ENCODE data around the gene KIFC1.
"Not testable (repeated sequence)": the region's sequence is repeated elsewhere in the genome, so short reads cannot be mapped to it uniquely, and the experiment has no call there.

KIFC1 gene

DNA sequence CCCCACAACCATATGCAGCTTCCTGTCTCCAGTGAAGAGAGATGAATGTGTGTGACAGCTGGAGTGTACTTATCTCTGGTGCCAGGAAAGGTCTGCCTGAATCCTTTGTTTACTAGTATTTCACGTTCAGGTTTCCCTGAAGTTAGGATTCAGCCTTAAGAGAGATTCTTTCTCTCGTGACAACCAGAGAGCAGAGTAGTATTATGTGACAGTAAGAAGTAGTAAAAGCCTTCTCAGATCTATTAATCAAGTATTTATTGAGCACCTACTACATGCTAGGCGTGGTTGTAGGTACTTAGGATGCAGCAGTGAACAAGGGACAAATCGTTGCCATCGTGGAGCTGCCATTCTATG lies 949 bp downstream of the KIFC1 start:
- H3K4me3 Mint-ChIP-seq: peak overlapping the region; percentile 81
- no peaks in the 10 kb centered on the region for H3K9me3 Mint-ChIP-seq
- H3K27me3 Mint-ChIP-seq: no peaks in the 10 kb centered on the region
- peaks cover 18% of the 10 kb centered on the region for H3K4me1 Mint-ChIP-seq
- no peaks in the 10 kb centered on the region for H3K36me3 Mint-ChIP-seq
- no peak overlapping the region for H3K27ac Mint-ChIP-seq

DNA sequence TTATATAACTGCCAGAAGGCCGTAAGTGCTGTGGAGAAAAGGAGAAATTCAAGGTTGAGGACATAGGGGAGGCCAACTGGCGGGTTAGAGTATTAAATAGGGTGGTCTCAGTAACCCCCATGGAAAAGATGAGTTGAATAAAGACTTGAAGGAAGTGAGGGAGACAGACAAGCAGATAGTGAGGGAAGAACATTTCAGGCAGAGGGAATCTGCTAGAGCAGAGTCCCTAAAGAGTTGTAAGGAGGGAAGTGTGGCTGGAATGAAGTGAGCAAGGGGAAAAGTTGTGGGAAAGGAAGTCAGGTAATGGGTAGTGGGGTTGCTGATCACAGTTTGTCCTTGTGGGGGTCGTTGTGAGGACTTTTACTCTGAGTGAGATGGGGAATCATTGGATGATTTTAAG lies 1.4 kb downstream of the KIFC1 start:
- H3K4me3 Mint-ChIP-seq: no peak overlapping the region
- no peak overlapping the region for H3K27ac Mint-ChIP-seq
- no peaks in the 10 kb centered on the region for H3K9me3 Mint-ChIP-seq
- H3K36me3 Mint-ChIP-seq: no peaks in the 10 kb centered on the region
- peaks cover 18% of the 10 kb centered on the region for H3K4me1 Mint-ChIP-seq
- no peaks in the 10 kb centered on the region for H3K27me3 Mint-ChIP-seq

DNA sequence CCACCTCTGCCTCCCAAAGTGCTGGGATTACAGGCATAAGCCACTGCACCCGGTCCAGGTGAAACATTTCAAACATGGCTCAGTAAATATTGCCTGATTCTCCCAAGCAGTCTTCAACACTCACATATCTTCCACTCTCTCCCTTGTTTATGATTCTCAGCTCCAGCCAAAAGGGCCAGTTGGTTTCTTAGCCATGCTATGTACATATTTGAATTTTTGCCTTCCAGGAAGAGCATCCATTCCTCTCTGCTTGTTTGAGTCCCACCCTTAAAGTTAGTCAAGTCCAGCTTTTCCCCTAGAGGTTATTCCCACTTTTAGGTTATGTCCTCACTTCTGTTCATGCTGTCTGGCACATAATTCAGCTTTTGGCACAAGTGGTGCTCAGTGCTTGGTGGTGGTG lies 5.9 kb downstream of the KIFC1 start:
- no peak overlapping the region for H3K27ac Mint-ChIP-seq
- H3K27me3 Mint-ChIP-seq: no peaks in the 10 kb centered on the region

DNA sequence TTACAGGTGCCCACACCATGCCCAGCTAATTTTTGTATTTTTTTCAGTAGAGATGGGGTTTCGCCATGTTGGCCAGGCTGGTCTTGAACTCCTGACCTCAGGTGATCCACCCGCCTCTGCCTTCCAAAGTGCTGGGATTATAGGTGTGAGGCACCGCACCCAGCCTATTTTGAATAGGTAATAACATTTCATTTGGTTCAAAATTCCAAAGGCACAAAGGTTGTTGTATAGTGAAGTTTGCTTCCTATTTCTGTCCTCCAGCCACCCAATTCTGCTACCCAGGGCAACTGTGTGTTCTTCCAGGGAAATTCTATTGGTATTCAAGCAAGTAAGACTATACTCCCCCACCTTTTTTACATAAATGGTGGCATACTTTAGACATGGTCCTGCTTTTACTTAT lies 7.0 kb downstream of the KIFC1 start:
- not testable (repeated sequence) for H3K36me3 Mint-ChIP-seq, H3K9me3 Mint-ChIP-seq, H3K27ac Mint-ChIP-seq, H3K4me3 Mint-ChIP-seq, H3K27me3 Mint-ChIP-seq, H3K4me1 Mint-ChIP-seq

More for the DNA sequence above, 5.9 kb downstream of the KIFC1 start:
- Mint-ChIP-seq H3K36me3 (no peaks in the 10 kb centered on the region), H3K4me3 (no peak overlapping the region), H3K4me1 (peaks cover 3% of the 10 kb centered on the region), H3K9me3 (no peaks in the 10 kb centered on the region)

DNA sequence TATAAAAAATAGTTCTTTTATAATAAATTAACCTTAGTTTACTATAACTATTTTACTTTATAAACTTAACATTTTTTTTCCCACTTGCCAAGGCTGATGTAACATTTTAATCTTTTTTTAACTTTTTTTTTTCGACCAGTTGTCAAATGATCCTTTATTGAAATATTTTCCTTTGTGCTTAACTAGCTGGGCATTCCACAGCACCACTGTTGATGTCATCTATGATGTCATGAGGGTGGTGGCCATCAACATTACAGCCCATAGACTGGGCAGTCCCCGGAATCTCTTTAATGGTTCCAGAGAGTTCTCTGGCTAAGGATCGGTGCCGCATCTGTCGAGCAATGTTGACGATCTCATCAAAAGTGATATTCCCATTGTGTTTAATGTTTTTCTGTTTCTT lies 8.3 kb downstream of the KIFC1 start:
- H3K27ac Mint-ChIP-seq, H3K4me1 Mint-ChIP-seq, H3K27me3 Mint-ChIP-seq, H3K9me3 Mint-ChIP-seq, H3K36me3 Mint-ChIP-seq, H3K4me3 Mint-ChIP-seq: not testable (repeated sequence)

DNA sequence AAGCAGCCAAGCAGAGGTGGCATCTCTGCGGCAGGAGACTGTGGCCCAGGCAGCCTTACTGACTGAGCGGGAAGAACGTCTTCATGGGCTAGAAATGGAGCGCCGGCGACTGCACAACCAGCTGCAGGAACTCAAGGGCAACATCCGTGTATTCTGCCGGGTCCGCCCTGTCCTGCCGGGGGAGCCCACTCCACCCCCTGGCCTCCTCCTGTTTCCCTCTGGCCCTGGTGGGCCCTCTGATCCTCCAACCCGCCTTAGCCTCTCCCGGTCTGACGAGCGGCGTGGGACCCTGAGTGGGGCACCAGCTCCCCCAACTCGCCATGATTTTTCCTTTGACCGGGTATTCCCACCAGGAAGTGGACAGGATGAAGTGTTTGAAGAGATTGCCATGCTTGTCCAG lies 13.3 kb downstream of the KIFC1 start:
- Mint-ChIP-seq H3K4me3 (no peak overlapping the region), H3K27me3 (no peaks in the 10 kb centered on the region), H3K9me3 (no peaks in the 10 kb centered on the region), H3K4me1 (peaks cover 9% of the 10 kb centered on the region), H3K27ac (no peak overlapping the region), H3K36me3 (no peaks in the 10 kb centered on the region)

DNA sequence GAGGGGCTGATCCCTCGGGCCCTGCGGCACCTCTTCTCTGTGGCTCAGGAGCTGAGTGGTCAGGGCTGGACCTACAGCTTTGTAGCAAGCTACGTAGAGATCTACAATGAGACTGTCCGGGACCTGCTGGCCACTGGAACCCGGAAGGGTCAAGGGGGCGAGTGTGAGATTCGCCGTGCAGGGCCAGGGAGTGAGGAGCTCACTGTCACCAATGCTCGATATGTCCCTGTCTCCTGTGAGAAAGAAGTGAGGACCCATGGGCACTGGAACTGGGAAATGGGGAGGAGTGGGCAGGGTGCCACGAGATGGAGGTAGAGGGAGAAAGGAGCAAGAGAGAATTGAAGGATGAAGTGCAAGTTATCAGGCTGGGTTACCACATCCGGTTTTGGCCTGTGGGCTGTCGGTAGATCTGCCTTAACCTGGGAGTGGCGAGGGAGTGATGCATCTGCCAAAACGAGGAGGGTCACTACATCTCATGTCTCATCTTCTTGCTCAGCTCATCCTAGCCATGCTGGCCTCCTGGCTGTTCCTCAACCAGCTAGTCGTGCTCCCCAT lies 13.8 kb downstream of the KIFC1 start:
- Mint-ChIP-seq H3K9me3 (no peaks in the 10 kb centered on the region), H3K27me3 (no peaks in the 10 kb centered on the region), H3K36me3 (no peaks in the 10 kb centered on the region), H3K4me1 (peaks cover 11% of the 10 kb centered on the region), H3K4me3 (no peak overlapping the region), H3K27ac (peak overlapping the region; percentile 68)

DNA sequence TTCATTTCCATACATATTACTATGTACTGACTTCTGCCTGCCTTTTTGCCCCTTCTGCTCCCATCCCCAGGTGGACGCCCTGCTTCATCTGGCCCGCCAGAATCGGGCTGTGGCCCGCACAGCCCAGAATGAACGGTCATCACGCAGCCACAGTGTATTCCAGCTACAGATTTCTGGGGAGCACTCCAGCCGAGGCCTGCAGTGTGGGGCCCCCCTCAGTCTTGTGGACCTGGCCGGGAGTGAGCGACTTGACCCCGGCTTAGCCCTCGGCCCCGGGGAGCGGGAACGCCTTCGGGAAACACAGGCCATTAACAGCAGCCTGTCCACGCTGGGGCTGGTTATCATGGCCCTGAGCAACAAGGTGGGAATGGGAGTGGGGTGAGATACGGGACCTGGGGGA lies 14.5 kb downstream of the KIFC1 start:
- Mint-ChIP-seq H3K4me3 (no peak overlapping the region), H3K4me1 (peaks cover 11% of the 10 kb centered on the region), H3K9me3 (no peaks in the 10 kb centered on the region), H3K27me3 (no peaks in the 10 kb centered on the region), H3K27ac (peak overlapping the region; percentile 25), H3K36me3 (no peaks in the 10 kb centered on the region)

DNA sequence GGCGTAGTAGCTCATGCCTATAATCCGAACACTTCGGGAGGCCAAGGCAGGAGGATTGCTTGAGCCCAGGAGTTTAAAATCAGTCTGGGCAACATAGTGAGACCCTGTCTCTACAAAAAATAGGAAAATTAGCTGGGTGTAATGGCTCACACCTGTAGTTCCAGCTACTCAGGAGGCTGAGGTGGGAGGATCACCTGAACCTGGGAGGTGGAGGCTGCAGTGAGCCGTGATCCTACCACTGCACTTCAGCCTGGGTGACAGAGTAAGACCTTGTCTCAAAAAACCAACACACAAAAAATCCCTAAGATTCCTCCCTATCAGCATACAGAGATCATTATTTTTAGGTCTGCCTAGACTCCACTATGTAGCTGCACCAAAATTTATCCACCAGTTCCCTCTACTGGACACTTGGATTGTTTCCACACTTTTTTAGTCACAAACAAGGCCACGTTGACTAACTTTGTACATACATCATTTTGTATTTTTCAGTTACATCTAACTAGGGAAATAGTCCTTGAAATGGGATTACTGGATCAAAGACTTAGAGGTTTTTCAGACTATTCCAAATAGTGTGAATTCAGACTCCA lies 15.6 kb downstream of the KIFC1 start:
- H3K27ac Mint-ChIP-seq: no peak overlapping the region
- H3K4me3 Mint-ChIP-seq: no peak overlapping the region
- peaks cover 18% of the 10 kb centered on the region for H3K4me1 Mint-ChIP-seq
- H3K36me3 Mint-ChIP-seq: no peaks in the 10 kb centered on the region
- H3K9me3 Mint-ChIP-seq: no peaks in the 10 kb centered on the region
- no peaks in the 10 kb centered on the region for H3K27me3 Mint-ChIP-seq

DNA sequence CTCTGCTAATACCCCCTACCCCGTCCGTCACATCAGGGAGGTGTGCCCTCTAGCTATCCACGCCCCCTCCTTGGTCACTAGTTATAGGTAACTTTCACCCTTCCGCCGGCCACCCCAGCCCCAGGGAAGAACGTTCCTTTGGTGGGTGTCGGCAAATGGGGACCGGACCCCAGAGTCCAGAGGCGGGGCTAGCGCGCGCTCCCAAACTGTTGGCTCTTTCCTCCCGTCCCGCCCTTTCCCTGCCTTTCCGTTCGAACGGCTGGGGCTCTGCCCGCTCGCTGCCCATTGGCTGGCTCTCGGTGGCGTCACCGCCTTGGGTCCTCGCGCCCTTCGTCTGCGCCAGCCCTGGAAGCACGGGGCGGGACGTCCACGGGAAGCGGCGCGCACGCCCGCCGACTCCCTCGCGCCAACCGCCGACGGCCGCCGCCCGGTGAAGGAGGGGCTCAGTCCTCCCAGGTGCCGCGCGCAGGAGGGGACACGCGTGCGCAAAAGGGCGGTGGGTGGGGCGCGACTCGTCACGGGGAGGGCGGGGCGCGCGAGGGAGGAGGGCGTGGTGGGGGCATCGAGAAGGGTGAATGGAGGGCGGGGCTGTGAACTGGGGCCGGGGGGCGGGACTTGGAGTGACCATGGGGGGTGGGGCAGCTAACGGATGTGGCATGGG lies 18.6 kb downstream of the KIFC1 start:
- peaks cover 5% of the 10 kb centered on the region for H3K36me3 Mint-ChIP-seq

DNA sequence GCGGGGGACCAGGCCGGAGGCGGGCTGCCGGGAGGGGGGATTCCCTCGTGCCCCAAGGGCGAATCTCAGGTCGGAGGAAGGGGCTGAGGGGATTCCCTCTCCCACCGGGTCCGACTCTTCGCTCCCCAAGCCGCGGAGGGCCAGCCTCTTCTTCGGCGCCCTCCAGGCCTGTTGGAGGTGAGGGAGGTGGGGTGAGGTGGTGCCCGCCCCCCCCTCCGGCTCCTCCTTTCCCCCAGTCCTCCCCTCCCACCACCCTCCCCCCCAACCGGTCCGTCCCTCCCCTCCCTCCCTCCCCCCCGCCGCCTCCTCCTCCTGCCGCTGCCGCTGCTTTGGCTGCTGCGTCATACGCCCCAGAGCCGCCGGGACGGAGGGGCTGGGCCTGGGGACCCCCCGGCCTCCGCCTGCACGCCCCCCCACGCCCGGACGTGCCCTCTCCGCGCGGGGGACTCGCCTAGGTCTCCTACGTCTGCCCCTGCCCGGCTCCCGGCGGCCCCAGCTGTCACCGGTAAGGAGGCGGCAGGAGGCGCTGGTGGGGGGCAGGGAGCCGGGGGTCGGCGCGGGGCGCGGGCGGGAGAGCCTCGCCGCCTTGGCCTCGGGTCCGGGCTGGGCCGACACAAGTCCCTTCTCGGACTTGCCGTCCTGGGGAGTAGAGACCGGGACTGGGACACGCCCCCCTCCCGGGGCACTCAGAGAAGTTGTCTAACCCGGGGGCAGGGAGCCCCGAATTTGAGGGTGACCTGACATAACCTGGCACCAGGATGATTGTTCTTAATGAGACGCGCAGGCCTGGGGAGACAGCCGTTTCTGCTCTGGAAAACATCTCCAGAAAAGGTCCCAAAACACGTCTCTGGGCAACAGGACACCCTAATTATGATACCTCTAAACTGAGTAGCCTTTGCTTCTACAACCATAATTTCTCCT lies 19.3 kb downstream of the KIFC1 start, which contains the start of gene PHF1:
PHF1 (plus strand) TSS at position 304 of the 921 bp plus-strand sequence. CDS start 1,250 bp downstream, outside the sequence.
- Mint-ChIP-seq H3K9me3 (no peaks in the 10 kb centered on the region), H3K36me3 (peaks cover 7% of the 10 kb centered on the region), H3K27me3 (no peaks in the 10 kb centered on the region), H3K27ac (peak within 1 kb of the TSS; percentile 82), H3K4me1 (peaks cover 55% of the 10 kb centered on the region), H3K4me3 (peak within 1 kb of the TSS; percentile 92)

More for the DNA sequence above, 18.6 kb downstream of the KIFC1 start:
- no peaks in the 10 kb centered on the region for H3K9me3 Mint-ChIP-seq
- H3K27ac Mint-ChIP-seq: peak overlapping the region; percentile 82
- H3K4me3 Mint-ChIP-seq: peak overlapping the region; percentile 92
- H3K27me3 Mint-ChIP-seq: no peaks in the 10 kb centered on the region
- H3K4me1 Mint-ChIP-seq: peaks cover 47% of the 10 kb centered on the region

DNA sequence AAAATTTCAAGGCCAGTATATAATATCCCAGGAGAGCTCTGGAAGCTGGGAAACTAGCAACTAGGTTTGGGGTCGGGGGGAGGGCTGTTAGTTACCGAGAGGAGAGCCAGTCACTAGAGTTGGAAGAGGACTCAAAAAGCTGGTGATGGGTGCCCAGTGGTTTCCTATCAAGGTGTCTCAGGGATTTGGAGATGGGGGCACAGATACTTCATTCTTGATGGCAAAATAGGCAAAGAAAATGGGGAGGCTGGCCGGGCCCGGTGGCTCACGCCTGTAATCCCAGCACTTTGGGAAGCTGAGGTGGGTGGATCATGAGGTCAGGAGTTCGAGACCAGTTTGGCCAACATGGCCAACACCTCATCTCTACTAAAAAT lies 20.0 kb downstream of the KIFC1 start:
- H3K27me3 Mint-ChIP-seq: no peaks in the 10 kb centered on the region
- peaks cover 61% of the 10 kb centered on the region for H3K4me1 Mint-ChIP-seq
- H3K36me3 Mint-ChIP-seq: peaks cover 9% of the 10 kb centered on the region
- H3K4me3 Mint-ChIP-seq: peak overlapping the region; percentile 76
- no peaks in the 10 kb centered on the region for H3K9me3 Mint-ChIP-seq
- H3K27ac Mint-ChIP-seq: peak overlapping the region; percentile 57

DNA sequence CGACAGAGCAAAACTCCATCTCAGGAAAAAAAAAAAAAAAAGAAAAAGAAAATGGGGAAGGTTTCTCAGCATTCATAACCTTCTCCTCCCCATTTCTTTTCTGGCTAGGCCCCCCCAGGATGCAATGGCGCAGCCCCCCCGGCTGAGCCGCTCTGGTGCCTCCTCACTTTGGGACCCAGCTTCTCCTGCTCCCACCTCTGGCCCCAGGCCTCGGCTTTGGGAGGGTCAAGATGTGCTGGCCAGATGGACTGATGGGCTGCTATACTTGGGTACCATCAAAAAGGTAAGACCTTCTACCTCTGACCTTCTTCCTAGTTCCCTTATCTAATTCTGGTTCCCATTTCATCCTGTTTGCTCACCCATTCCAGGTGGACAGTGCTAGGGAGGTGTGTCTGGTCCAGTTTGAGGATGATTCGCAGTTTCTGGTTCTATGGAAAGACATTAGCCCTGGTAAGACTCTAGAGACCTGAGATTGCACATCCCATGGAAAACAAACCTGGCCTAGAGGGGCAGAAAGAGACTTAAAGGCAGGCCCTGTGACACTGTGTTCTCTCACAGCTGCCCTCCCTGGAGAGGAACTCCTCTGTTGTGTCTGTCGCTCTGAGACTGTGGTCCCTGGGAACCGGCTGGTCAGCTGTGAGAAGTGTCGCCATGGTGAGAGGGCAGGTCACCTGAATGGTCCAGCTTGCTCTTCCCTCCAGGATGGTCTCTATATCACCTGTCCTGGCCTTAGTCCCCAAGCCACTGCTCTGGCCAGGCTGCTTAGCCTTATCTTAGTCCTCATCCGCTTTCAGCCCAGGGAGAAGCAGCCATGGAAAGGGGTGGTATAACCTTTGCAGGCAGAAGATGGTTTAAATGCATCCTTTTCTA lies 20.8 kb downstream of the KIFC1 start:
- peaks cover 69% of the 10 kb centered on the region for H3K4me1 Mint-ChIP-seq
- no peaks in the 10 kb centered on the region for H3K9me3 Mint-ChIP-seq
- H3K4me3 Mint-ChIP-seq: peak overlapping the region; percentile 56
- peak overlapping the region; percentile 10 for H3K27ac Mint-ChIP-seq
- peaks cover 9% of the 10 kb centered on the region for H3K36me3 Mint-ChIP-seq
- no peaks in the 10 kb centered on the region for H3K27me3 Mint-ChIP-seq

DNA sequence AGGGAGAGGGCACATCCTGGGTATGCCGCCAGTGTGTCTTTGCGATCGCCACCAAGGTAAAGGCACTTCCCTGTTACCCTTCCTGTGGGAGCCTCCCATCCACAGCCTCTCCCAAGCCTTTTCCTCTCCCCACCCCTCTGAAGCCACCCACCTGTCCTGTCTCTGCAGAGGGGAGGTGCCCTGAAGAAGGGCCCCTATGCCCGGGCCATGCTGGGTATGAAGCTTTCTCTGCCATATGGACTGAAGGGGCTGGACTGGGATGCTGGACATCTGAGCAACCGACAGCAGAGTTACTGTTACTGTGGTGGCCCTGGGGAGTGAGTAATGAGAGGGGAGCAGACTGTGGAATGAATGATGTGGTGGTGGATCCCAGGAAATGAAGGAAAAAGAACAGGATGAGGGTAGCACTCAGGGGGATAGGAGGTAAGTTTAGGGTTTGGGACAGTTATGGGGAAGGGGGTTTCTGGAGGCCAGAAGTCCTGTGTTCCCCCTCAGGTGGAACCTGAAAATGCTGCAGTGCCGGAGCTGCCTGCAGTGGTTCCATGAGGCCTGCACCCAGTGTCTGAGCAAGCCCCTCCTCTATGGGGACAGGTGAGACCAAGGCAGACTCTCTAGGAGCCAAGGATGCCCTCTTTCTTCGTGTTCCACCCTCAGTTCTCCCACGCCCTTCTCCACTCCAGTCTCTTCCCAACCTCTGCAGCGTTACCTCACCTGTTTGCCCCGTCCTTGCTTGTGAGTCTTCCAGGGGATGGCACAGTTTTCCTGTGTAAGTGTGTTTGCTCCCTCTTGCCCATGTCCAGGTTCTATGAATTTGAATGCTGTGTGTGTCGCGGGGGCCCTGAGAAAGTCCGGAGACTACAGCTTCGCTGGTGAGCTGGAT lies 21.9 kb downstream of the KIFC1 start:
- Mint-ChIP-seq H3K9me3 (no peaks in the 10 kb centered on the region), H3K4me1 (peaks cover 74% of the 10 kb centered on the region), H3K36me3 (peaks cover 9% of the 10 kb centered on the region), H3K4me3 (no peak overlapping the region), H3K27me3 (no peaks in the 10 kb centered on the region), H3K27ac (peak overlapping the region; percentile 80)

Data from activated naive CD4-positive, alpha-beta T cell treated with anti-CD3 and anti-CD28 coated beads, Interleukin-2, amount 50 U/mL, for 24 hours (primary cell).